CD4-positive, alpha-beta T cell (primary cell): ENCODE data around the gene ZNF532. TPM values are rescaled to one million over a fixed set of nuclear protein-coding genes. Genes with fewer than 3 reads are reported as not detected.

Source experiments
- ATAC-seq: fragments of 200-7000 bp; cut with Tn5 transposase; one replicate; pipeline ENCODE4 v1.10.0; 2022; ENCODE audit warnings: mild to moderate bottlenecking; ENCODE audit not compliant: poor library complexity
- CTCF ChIA-PET: fragments of 350-600 bp; sonication (Branson Sonifier 250); formaldehyde crosslinking; loops from one replicate; lab custom pipeline; 2021; ENCODE audit warnings: antibody characterized with exemption, inconsistent platforms; lab: Charles Lee
- POLR2A ChIA-PET: fragments of 350-600 bp; sonication (Branson Sonifier 250); formaldehyde crosslinking; loops from one replicate; lab custom pipeline; 2021; ENCODE audit warnings: antibody characterized with exemption, inconsistent platforms; lab: Charles Lee
- DNase-seq, 14 experiments: peaks; one replicate each; pipeline ENCODE4 v3.0.0-alpha.2; 2013 to 2020; ENCODE audit warnings: mixed read lengths in 2 of 14
- H3K27ac ChIP-seq, 2 donors: one replicate each; pipeline versions ENCODE4 v1.5.1 to v1.7.0; 2013; ENCODE audit warnings: low read length in 2 of 2, low read depth in 1 of 2, mild to moderate bottlenecking in 1 of 2
- H3K27me3 ChIP-seq, 2 experiments: 1 replicate in 1 of 2; 2 replicates in 1 of 2; pipeline versions ENCODE4 v1.6.1 to v1.7.0; 2013; ENCODE audit warnings: low read length in 2 of 2, control low read depth in 1 of 2, mild to moderate bottlenecking in 1 of 2, moderate library complexity in 1 of 2; ENCODE audit not compliant: insufficient read depth in 2 of 2, control insufficient read depth in 1 of 2
- H3K36me3 ChIP-seq: one replicate; pipeline ENCODE4 v1.6.1; 2013; ENCODE audit warnings: low read length, control low read depth; ENCODE audit not compliant: insufficient read depth
- H3K4me1 ChIP-seq: one replicate; pipeline ENCODE4 v1.6.1; 2013; ENCODE audit warnings: low read length, control low read depth; ENCODE audit not compliant: insufficient read depth
- H3K4me3 ChIP-seq: one replicate; pipeline ENCODE4 v1.5.1; 2013; ENCODE audit warnings: mild to moderate bottlenecking, low read length, moderate library complexity
- H3K9me3 ChIP-seq, 2 experiments: 1 replicate in 1 of 2; 2 replicates in 1 of 2; pipeline versions ENCODE4 v1.6.1 to v1.7.0; 2013; ENCODE audit warnings: low read length in 2 of 2, mild to moderate bottlenecking in 2 of 2, control low read depth in 1 of 2, moderate library complexity in 1 of 2; ENCODE audit not compliant: control insufficient read depth in 1 of 2, insufficient read depth in 1 of 2
- H3K27ac Mint-ChIP-seq: one replicate; pipeline ENCODE4 v1.8.0; 2020; ENCODE audit warnings: mixed read lengths
- H3K27me3 Mint-ChIP-seq: one replicate; pipeline ENCODE4 v1.8.0; 2021; ENCODE audit warnings: mixed read lengths
- H3K36me3 Mint-ChIP-seq: one replicate; pipeline ENCODE4 v1.8.0; 2021; ENCODE audit warnings: low read depth, mixed read lengths
- H3K4me1 Mint-ChIP-seq: one replicate; pipeline ENCODE4 v1.8.0; 2021; ENCODE audit warnings: low read depth, mixed read lengths
- H3K4me3 Mint-ChIP-seq: one replicate; pipeline ENCODE4 v1.8.0; 2020; ENCODE audit warnings: mild to moderate bottlenecking, mixed read lengths
- H3K9me3 Mint-ChIP-seq: one replicate; pipeline ENCODE4 v1.8.0; 2020; ENCODE audit warnings: mixed read lengths
- CTCF ChIP-seq: fragments of 200-600 bp; IDR thresholded peaks from one replicate; pipeline ENCODE4 v1.8.0; 2022; ENCODE audit warnings: antibody characterized with exemption, mild to moderate bottlenecking
- intact Hi-C, 2 experiments: fragments of 100-400 bp; cut with DNase I in 1 of 2; cut with micrococcal nuclease in 1 of 2; formaldehyde crosslinking; loops; one replicate each; pipeline versions ENCODE4 v1.15.1 to v1.9.0; 2023 to 2025; cut with DNase I, micrococcal nuclease
- total RNA-seq, 174 experiments: library from RNA in 2 of 174; stranded (reverse) in 2 of 174; gene quantifications; one replicate each; pipeline ENCODE4 v1.2.3 and lab custom pipeline; 2021 to 2026

Gene ZNF532
- total RNA-seq, 2 experiments from 2014 or later = 9.8 to 9.9 TPM

DNA sequence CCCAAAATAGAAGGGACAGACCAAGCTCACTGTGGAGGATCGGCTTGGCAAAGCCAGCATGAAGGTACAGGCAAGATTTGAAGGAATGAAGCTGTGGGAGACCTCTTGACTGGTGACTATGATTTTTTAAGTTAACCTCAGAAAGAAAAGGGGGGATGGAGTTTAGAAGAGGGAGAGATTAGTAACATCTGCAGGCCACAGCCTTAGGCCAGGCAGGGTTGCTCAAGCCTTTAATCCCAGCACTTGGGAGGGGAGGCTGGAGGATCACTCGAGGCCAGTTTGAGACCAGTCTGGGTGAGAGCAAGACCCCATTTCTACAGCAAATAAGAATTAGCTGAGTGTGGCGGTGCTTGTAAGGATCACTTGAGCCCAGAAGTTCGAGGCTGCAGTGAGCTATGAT lies 46.6 kb downstream of the ZNF532 start:
- Histone ChIP-seq H3K27ac (no peak overlapping the region), H3K27me3 (peaks cover 0 to under 1% of the 10 kb centered on the region in 2 experiments), H3K9me3 (no peaks in the 10 kb centered on the region), H3K36me3 (no peaks in the 10 kb centered on the region), H3K4me1 (no peaks in the 10 kb centered on the region), H3K4me3 (no peak overlapping the region)
- POLR2A ChIA-PET = no interaction called here
- no peak for ATAC-seq
- TF ChIP-seq CTCF = no peak
- Mint-ChIP-seq H3K36me3 (no peaks in the 10 kb centered on the region), H3K27ac (no peak overlapping the region), H3K4me1 (peaks cover 19% of the 10 kb centered on the region), H3K27me3 (peaks cover 39% of the 10 kb centered on the region), H3K4me3 (no peak overlapping the region), H3K9me3 (no peaks in the 10 kb centered on the region)
- CTCF ChIA-PET = no interaction called here
- intact Hi-C loops = no loop called here
- DNase-seq = no peak

DNA sequence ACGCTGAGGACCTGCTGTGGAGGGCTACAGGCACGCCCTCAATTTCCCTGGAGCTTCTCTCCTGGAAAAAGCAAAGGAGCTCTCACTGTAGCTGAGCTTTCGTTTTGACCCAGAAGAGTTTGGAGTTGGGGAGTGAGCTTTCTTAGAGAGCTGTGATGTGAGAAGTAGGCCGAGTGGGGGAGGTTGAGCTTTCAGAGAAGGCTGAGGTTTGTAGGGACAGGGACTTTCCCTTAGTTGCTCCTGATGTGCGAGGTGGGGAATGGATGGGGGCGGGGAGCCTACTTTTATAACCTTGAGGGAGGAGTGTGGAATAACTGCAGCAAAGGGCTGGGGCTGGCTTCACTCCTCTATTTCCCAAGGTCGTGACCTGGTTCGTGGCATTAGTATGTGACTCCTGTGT lies 47.1 kb downstream of the ZNF532 start:
- H3K9me3 Mint-ChIP-seq = no peaks in the 10 kb centered on the region
- H3K9me3 ChIP-seq = no peaks in the 10 kb centered on the region
- peaks cover 0 to 4% of the 10 kb centered on the region in 2 experiments for H3K27me3 ChIP-seq
- TF ChIP-seq CTCF = no peak
- H3K4me1 Mint-ChIP-seq = peaks cover 19% of the 10 kb centered on the region
- CTCF ChIA-PET = interaction anchor here (1.0 kb wide), 1 partner anchor 9 kb away, joined by 3 read pairs; no protein-coding TSS in a partner anchor
- H3K27me3 Mint-ChIP-seq = peaks cover 43% of the 10 kb centered on the region
- intact Hi-C loops = no loop called here
- POLR2A ChIA-PET = no interaction called here
- H3K36me3 ChIP-seq = no peaks in the 10 kb centered on the region
- H3K27ac Mint-ChIP-seq = no peak overlapping the region
- H3K36me3 Mint-ChIP-seq = no peaks in the 10 kb centered on the region
- DNase-seq = no peak
- H3K4me3 ChIP-seq = no peak overlapping the region
- no peak overlapping the region for H3K27ac ChIP-seq
- no peaks in the 10 kb centered on the region for H3K4me1 ChIP-seq
- no peak for ATAC-seq
- no peak overlapping the region for H3K4me3 Mint-ChIP-seq

GRCh38 chr18:58915006-58915799 lies 50.5 kb downstream of the ZNF532 start:
- ATAC-seq = no peak
- H3K27ac Mint-ChIP-seq = no peak overlapping the region

More at GRCh38 chr18:58915006-58915799, 50.5 kb downstream of the ZNF532 start:
- ChIA-PET CTCF (no interaction called here), POLR2A (no interaction called here)
- no peaks in the 10 kb centered on the region for H3K9me3 ChIP-seq
- intact Hi-C loops = no loop called here
- H3K9me3 Mint-ChIP-seq = no peaks in the 10 kb centered on the region
- H3K27me3 ChIP-seq = peaks cover 0 to 7% of the 10 kb centered on the region in 2 experiments
- peaks cover 29% of the 10 kb centered on the region for H3K27me3 Mint-ChIP-seq
- peaks cover 19% of the 10 kb centered on the region for H3K4me1 Mint-ChIP-seq
- H3K36me3 Mint-ChIP-seq = no peaks in the 10 kb centered on the region
- H3K4me3 ChIP-seq = no peak overlapping the region
- no peak for TF ChIP-seq CTCF
- no peak overlapping the region for H3K27ac ChIP-seq
- H3K36me3 ChIP-seq = no peaks in the 10 kb centered on the region
- no peaks in the 10 kb centered on the region for H3K4me1 ChIP-seq
- DNase-seq = no peak
- H3K4me3 Mint-ChIP-seq = no peak overlapping the region
